Astrocyte (in vitro differentiated cells and primary cell): ENCODE measurements around the gene CYBB.

Experiments
- CTCF ChIP-seq: IDR thresholded peaks from 2 replicates; pipeline ENCODE4 v1.5.1; 2011; ENCODE audit warnings: low read depth, mild to moderate bottlenecking, inconsistent platforms, low read length, moderate library complexity; ENCODE audit not compliant: insufficient read depth
- EZH2 ChIP-seq: IDR thresholded peaks from 2 replicates; pipeline ENCODE4 v1.6.1; 2012; ENCODE audit warnings: mild to moderate bottlenecking, low read length, inconsistent platforms; ENCODE audit not compliant: insufficient read depth

- no peak for TF ChIP-seq CTCF
- TF ChIP-seq EZH2: no peak
These were observed 22.2 kb downstream of the CYBB start for GRCh38 chrX:37802028-37802427.
